ENCODE measurements around the gene ZNF319.

ZNF319 gene

GRCh38 chr16:58029410-58029809, 28.9 kb upstream of the ZNF319 start:
- Histone ChIP-seq H4K20me1 (ENCODE audit: insufficient read depth) (no peaks in the 10 kb centered on the region), H3K36me3 (ENCODE audit: insufficient read depth) (no peaks in the 10 kb centered on the region), H3K4me2 (no peak overlapping the region), H3K9ac (no peak overlapping the region), H3K4me3 (IDR thresholded peaks at IDR 0.05; ENCODE audit: insufficient read depth, low read depth, low read length) (no peak overlapping the region), H2AFZ (ENCODE audit: low read depth) (no peak overlapping the region), H3K27ac (no peak overlapping the region), H3K79me2 (ENCODE audit: insufficient read depth, low read depth) (no peaks in the 10 kb centered on the region), H3K27me3 (ENCODE audit: insufficient read depth, low read depth) (no peaks in the 10 kb centered on the region), H3K4me1 (ENCODE audit: low read depth, poor library complexity, severe bottlenecking) (no peaks in the 10 kb centered on the region)
- no peak for TF ChIP-seq CTCF (conservative IDR thresholded peaks at IDR 0.05; ENCODE audit: low read depth, low read length)

DNA sequence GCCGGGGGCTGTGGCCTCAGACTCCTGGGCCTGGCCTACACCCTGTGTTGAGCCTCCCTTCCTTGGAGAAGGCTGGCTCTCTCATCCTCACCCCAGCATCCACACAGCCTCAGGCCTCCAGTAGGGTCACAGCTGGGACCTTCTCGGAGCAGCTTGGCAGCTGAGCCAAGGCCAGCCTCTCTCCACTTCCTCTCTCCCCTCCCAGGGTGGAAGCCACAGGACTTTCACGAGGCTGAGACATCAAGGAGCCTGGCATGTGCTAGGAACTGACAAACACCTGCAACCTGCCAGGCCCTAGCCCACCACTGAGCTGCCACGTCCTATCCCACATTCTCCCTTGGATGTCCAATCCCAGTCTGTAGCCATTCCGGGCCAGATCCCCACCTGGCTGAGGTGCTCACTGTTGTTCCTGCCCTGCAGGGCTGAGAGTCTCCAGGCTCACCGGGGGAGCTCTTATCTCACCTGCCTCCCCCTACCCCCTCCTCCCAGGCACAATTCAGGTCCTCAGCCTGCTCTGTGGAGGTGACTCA, 28.1 kb upstream of the ZNF319 start:
- no peak overlapping the region for H2AFZ ChIP-seq (ENCODE audit: low read depth)
- H3K27ac ChIP-seq: no peak overlapping the region
- no peak overlapping the region for H3K4me2 ChIP-seq
- H4K20me1 ChIP-seq (ENCODE audit: insufficient read depth): no peaks in the 10 kb centered on the region
- H3K79me2 ChIP-seq (ENCODE audit: insufficient read depth, low read depth): no peaks in the 10 kb centered on the region
- H3K4me1 ChIP-seq (ENCODE audit: low read depth, poor library complexity, severe bottlenecking): no peaks in the 10 kb centered on the region
- TF ChIP-seq CTCF (conservative IDR thresholded peaks at IDR 0.05; ENCODE audit: low read depth, low read length): no peak
- H3K4me3 ChIP-seq (IDR thresholded peaks at IDR 0.05; ENCODE audit: insufficient read depth, low read depth, low read length): no peak overlapping the region
- H3K27me3 ChIP-seq (ENCODE audit: insufficient read depth, low read depth): no peaks in the 10 kb centered on the region
- no peaks in the 10 kb centered on the region for H3K36me3 ChIP-seq (ENCODE audit: insufficient read depth)
- H3K9ac ChIP-seq: no peak overlapping the region

DNA sequence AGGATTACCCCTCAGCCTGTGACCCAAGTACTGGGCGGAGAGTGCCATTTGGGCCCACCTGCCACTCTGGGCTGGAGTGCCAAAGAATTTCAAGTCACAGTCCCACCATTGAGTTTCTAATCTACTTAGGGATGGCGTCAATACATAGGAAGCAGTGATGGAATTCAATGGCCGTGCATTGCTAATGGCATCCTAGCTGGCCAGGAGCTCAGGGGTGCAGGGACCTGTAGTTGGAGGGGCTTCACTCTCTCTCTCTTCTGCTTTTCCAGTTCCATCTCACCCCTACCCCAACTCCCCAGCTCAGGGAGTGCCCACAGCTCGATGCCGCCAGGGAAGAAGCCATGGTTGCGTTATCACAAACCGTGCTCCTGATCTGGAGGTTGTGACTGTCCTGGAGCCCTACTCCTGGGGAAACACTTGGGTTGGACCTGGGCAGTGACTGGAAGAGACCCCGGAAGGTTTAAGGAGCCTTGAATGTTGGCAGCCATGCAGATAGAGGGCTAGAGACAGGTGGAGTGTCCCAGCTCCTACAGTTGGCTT, 27.5 kb upstream of the ZNF319 start:
- Histone ChIP-seq H3K4me3 (IDR thresholded peaks at IDR 0.05; ENCODE audit: insufficient read depth, low read depth, low read length) (no peak overlapping the region), H3K36me3 (ENCODE audit: insufficient read depth) (no peaks in the 10 kb centered on the region), H4K20me1 (ENCODE audit: insufficient read depth) (no peaks in the 10 kb centered on the region), H3K79me2 (ENCODE audit: insufficient read depth, low read depth) (no peaks in the 10 kb centered on the region), H3K9ac (no peak overlapping the region), H3K4me2 (no peak overlapping the region), H3K4me1 (ENCODE audit: low read depth, poor library complexity, severe bottlenecking) (no peaks in the 10 kb centered on the region), H3K27ac (no peak overlapping the region), H3K27me3 (ENCODE audit: insufficient read depth, low read depth) (no peaks in the 10 kb centered on the region), H2AFZ (ENCODE audit: low read depth) (no peak overlapping the region)
- no peak for TF ChIP-seq CTCF (conservative IDR thresholded peaks at IDR 0.05; ENCODE audit: low read depth, low read length)

- no peak for TF ChIP-seq CTCF (conservative IDR thresholded peaks at IDR 0.05; ENCODE audit: low read depth, low read length)
- H4K20me1 ChIP-seq (ENCODE audit: insufficient read depth): no peaks in the 10 kb centered on the region
- no peaks in the 10 kb centered on the region for H3K36me3 ChIP-seq (ENCODE audit: insufficient read depth)
- no peaks in the 10 kb centered on the region for H3K27me3 ChIP-seq (ENCODE audit: insufficient read depth, low read depth)
- no peaks in the 10 kb centered on the region for H3K4me1 ChIP-seq (ENCODE audit: low read depth, poor library complexity, severe bottlenecking)
- H3K9ac ChIP-seq: no peak overlapping the region
- no peak overlapping the region for H2AFZ ChIP-seq (ENCODE audit: low read depth)
- H3K27ac ChIP-seq: no peak overlapping the region
- H3K4me2 ChIP-seq: no peak overlapping the region
- H3K79me2 ChIP-seq (ENCODE audit: insufficient read depth, low read depth): no peaks in the 10 kb centered on the region
- no peak overlapping the region for H3K4me3 ChIP-seq (IDR thresholded peaks at IDR 0.05; ENCODE audit: insufficient read depth, low read depth, low read length)
Observed at GRCh38 chr16:58027161-58027915, 26.9 kb upstream of the ZNF319 start.
